Progenitor cell of endocrine pancreas (in vitro differentiated cells): ENCODE results near the gene PRND. TPM values are rescaled to one million over a fixed set of nuclear protein-coding genes. Genes with fewer than 3 reads are reported as not detected.
"Not testable (repeated sequence)": the region's sequence is repeated elsewhere in the genome, so short reads cannot be mapped to it uniquely, and the experiment has no call there.

ENCODE experiments used
- DNase-seq: peaks from one replicate; pipeline ENCODE4 v3.0.0; 2021; ENCODE audit warnings: low spot score; ENCODE audit not compliant: unreplicated experiment
- H3K27ac Mint-ChIP-seq: 2 replicates; pipeline ENCODE4 v1.8.0; 2021; ENCODE audit warnings: mild to moderate bottlenecking, moderate library complexity, mixed read lengths
- H3K27me3 Mint-ChIP-seq: 2 replicates; pipeline ENCODE4 v1.8.0; 2021; ENCODE audit warnings: mixed read lengths
- H3K36me3 Mint-ChIP-seq: 2 replicates; pipeline ENCODE4 v1.8.0; 2022; ENCODE audit warnings: mixed read lengths; ENCODE audit not compliant: insufficient read depth
- H3K4me1 Mint-ChIP-seq: 2 replicates; pipeline ENCODE4 v1.8.0; 2021; ENCODE audit warnings: low read depth, mixed read lengths
- H3K4me3 Mint-ChIP-seq: 2 replicates; pipeline ENCODE4 v1.8.0; 2021; ENCODE audit warnings: low read depth, mild to moderate bottlenecking, moderate library complexity, mixed read lengths
- H3K9me3 Mint-ChIP-seq: 2 replicates; pipeline ENCODE4 v1.8.0; 2021; ENCODE audit warnings: low read depth, mixed read lengths
- total RNA-seq: library from RNA; stranded (reverse); gene quantifications from 2 replicates; pipeline ENCODE4 v1.2.1, GENCODE V29; 2021
- TF ChIP-seq, protein P1 (sequence below): fragments of 200-600 bp; sonication (generic); IDR thresholded peaks from one replicate; pipeline ENCODE4 v1.5.0; 2021; ENCODE audit warnings: antibody characterized with exemption, mild to moderate bottlenecking; ENCODE audit not compliant: unreplicated experiment

Gene PRND
- total RNA-seq, 1 donor from 2014 or later: not detected

DNA sequence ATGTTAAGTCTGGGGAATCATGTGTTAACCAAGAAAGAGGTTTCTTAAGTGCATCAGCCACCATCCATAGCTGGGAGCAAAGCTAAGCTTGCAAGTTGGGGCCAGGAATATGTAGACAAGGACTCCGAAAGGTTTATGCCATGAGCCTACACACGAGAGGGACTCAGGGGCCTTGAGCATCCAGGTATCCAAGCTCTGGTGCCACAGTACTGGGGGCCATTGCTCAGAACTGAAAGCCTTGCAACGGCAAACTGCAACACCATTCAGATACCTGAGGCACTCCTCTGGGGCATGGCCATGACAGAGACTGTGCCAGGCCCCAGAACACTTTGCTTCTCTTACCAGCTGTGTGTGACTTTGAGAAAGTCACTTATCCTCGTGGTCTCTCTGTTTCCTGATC, 27.6 kb downstream of the PRND start:
- H3K9me3 Mint-ChIP-seq: peaks cover 4% of the 10 kb centered on the region
- no peak overlapping the region for H3K27ac Mint-ChIP-seq
- H3K36me3 Mint-ChIP-seq: no peaks in the 10 kb centered on the region
- DNase-seq: no peak
- peaks cover 32% of the 10 kb centered on the region for H3K27me3 Mint-ChIP-seq
- H3K4me3 Mint-ChIP-seq: no peak overlapping the region
- H3K4me1 Mint-ChIP-seq: peaks cover 4% of the 10 kb centered on the region
- TF ChIP-seq, protein P1, sequence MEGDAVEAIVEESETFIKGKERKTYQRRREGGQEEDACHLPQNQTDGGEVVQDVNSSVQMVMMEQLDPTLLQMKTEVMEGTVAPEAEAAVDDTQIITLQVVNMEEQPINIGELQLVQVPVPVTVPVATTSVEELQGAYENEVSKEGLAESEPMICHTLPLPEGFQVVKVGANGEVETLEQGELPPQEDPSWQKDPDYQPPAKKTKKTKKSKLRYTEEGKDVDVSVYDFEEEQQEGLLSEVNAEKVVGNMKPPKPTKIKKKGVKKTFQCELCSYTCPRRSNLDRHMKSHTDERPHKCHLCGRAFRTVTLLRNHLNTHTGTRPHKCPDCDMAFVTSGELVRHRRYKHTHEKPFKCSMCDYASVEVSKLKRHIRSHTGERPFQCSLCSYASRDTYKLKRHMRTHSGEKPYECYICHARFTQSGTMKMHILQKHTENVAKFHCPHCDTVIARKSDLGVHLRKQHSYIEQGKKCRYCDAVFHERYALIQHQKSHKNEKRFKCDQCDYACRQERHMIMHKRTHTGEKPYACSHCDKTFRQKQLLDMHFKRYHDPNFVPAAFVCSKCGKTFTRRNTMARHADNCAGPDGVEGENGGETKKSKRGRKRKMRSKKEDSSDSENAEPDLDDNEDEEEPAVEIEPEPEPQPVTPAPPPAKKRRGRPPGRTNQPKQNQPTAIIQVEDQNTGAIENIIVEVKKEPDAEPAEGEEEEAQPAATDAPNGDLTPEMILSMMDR: no peak

DNA sequence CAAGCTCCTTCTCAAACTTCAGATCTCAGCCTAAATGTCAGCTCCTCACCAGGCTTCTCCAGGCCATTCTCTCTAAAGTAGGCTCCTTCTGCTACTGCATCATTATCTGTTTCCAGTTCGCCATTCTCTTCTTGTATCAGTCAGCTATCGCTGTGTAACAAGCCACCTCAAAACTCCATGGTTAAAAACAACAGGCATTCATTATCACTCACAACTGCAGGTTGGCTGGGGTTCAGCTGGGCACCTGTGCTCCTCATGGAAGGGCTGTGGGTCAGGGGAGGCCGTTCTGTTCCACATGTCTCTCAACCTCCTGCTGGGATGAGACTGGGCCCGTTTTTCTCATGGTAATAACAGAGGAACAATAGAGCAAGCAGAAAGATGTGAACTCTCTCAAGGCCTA, 28.7 kb downstream of the PRND start:
- H3K9me3 Mint-ChIP-seq: peaks cover 4% of the 10 kb centered on the region
- peaks cover 4% of the 10 kb centered on the region for H3K4me1 Mint-ChIP-seq
- H3K27ac Mint-ChIP-seq: no peak overlapping the region
- no peak for DNase-seq
- TF ChIP-seq, protein P1: no peak
- no peak overlapping the region for H3K4me3 Mint-ChIP-seq
- no peaks in the 10 kb centered on the region for H3K36me3 Mint-ChIP-seq
- H3K27me3 Mint-ChIP-seq: peaks cover 32% of the 10 kb centered on the region

DNA sequence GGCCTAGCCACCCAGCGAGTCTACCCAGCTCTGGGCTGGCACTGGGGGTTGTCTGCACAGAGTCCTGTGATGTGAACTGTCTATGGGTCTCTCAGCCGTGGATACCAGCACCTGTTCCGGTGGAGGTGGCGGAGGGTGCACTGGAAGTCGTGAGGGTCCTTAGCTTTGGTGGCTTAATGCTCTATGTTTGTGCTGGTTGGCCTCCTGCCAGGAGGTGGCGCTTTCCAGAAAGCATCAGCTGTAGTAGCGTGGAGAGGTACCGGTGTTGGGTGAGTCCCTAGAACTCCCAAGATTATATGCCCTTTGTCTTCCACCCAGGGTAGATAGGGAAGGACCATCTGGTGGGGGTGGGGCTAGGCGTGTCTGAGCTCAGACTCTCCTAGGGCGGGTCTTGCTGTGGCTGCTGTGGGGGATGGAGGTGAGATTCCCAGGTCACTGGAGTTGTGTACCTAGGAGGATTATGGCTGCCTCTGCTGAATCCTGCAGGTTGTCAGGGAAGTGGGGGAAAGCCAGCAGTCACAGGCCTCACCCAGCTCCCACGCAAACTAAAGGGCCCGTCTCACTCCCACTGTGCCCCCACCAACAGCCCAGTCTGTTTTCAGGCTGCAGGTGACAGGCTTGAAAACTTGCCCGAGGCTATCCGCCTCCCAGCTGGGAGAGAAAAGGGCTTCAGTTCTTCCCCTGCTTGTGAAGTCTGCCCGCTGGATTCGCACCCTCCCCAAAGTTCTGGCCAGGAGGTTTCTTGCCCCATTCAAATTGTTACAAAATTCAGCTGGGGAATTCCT, 37.6 kb downstream of the PRND start:
- TF ChIP-seq, protein P1: peak; percentile 56
- DNase-seq: peak; percentile 18
- H3K4me1 Mint-ChIP-seq, H3K27ac Mint-ChIP-seq, H3K9me3 Mint-ChIP-seq, H3K36me3 Mint-ChIP-seq: not testable (repeated sequence)
- Mint-ChIP-seq H3K27me3 (peaks cover 27% of the 10 kb centered on the region), H3K4me3 (peak overlapping the region; percentile 17)

DNA sequence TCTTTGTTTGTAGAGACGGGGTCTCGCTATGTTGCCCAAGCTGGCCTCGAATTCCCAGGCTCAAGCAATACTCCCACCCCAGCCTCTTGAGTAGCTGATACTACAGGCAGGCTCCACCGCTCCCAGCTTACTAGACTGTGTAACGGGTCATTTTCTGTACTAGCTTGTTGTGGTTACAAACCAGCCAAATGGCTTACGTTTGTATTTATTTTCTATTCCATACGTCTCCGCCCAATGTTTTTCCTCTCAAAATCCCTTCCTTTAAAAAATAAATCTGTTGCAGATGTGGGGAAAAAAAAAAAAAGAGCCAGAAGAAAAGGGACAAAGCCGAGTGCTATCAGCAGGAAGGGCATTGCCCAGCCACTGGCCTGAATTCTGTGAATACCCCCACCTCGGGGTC, 41.6 kb downstream of the PRND start:
- peaks cover 27% of the 10 kb centered on the region for H3K27me3 Mint-ChIP-seq
- H3K4me1 Mint-ChIP-seq: no peaks in the 10 kb centered on the region
- no peak for DNase-seq
- H3K4me3 Mint-ChIP-seq: no peak overlapping the region
- no peaks in the 10 kb centered on the region for H3K9me3 Mint-ChIP-seq
- H3K27ac Mint-ChIP-seq: no peak overlapping the region
- no peaks in the 10 kb centered on the region for H3K36me3 Mint-ChIP-seq
- TF ChIP-seq, protein P1: no peak

DNA sequence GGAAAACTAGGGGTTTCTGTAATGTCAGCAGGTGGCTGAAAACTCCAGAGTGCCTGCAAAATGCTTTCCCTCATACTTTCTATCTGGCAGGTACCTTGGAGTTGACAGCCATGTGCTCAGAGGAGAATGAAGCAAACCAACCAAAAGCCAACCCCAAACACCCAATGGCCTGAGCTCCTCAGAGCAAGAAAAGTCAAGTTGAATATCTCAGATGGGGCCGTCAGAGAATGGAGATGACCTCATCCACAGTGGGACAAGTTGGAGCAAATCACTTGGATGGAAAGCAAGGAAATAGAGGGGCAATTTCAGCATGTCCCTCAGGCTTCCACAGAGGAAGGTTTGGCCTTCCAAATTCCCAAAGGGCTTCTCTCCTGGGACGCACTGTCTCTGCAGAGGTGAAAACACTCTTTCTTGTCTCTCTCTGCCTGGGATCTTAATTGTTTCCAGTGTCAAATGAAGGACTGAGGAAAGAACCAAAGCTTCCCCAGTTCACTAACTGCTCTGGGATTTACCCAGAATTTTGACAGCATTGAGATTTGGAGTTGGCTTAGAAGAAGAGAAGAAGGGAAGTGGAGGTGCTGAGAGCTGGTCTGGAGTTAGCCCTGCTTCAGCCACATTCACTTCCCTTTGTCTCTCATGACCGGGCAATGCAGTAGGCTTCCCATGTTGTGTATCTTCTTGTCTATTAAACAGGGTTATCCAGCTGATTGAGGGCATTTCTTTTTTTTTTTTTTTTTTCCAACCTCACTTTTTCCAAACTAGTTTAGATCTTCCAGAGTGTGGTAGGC, 42.2 kb downstream of the PRND start:
- H3K9me3 Mint-ChIP-seq: no peaks in the 10 kb centered on the region
- TF ChIP-seq, protein P1: no peak
- no peak overlapping the region for H3K27ac Mint-ChIP-seq
- peaks cover 25% of the 10 kb centered on the region for H3K27me3 Mint-ChIP-seq
- H3K36me3 Mint-ChIP-seq: no peaks in the 10 kb centered on the region
- no peak overlapping the region for H3K4me3 Mint-ChIP-seq
- DNase-seq: no peak
- no peaks in the 10 kb centered on the region for H3K4me1 Mint-ChIP-seq
